ENCODE measurements around the gene PLSCR1. TPM values are rescaled to one million over a fixed set of nuclear protein-coding genes. Genes with fewer than 3 reads are reported as not detected.

The PLSCR1 gene
- total RNA-seq, 2 donors from 2014 or later, result 189 to 250 TPM

GRCh38 chr3:146581951-146582467 is 37.6 kb upstream of the PLSCR1 start:
- Histone ChIP-seq H3K27ac (ENCODE audit: low read depth, low read length) (no peak overlapping the region), H3K36me3 (ENCODE audit: control insufficient read depth, insufficient read depth, low read length) (no peaks in the 10 kb centered on the region), H3K4me1 (ENCODE audit: control insufficient read depth, insufficient read depth, low read length) (no peaks in the 10 kb centered on the region), H3K27me3 (ENCODE audit: control insufficient read depth, insufficient read depth, low read length, poor library complexity, severe bottlenecking) (no peaks in the 10 kb centered on the region), H3K9me3 (ENCODE audit: control insufficient read depth, low read length) (peaks cover 38% of the 10 kb centered on the region), H3K4me3 (ENCODE audit: low read length) (peak overlapping the region; percentile 68), H3K9ac (ENCODE audit: extremely low read depth, low read length, poor library complexity, severe bottlenecking) (no peak overlapping the region)
- H3K27ac Mint-ChIP-seq, result no peak overlapping the region
- H3K4me1 Mint-ChIP-seq, result peaks cover 8% of the 10 kb centered on the region
- H3K27me3 Mint-ChIP-seq (ENCODE audit: insufficient read depth), result no peaks in the 10 kb centered on the region
- peaks cover 33% of the 10 kb centered on the region for H3K9me3 Mint-ChIP-seq
- TF ChIP-seq CTCF (conservative IDR thresholded peaks at IDR 0.05), result no peak
- no peaks in the 10 kb centered on the region for H3K36me3 Mint-ChIP-seq (ENCODE audit: low read depth)
- no peak overlapping the region for H3K4me3 Mint-ChIP-seq
- no peak for DNase-seq

- peaks cover 38% of the 10 kb centered on the region for H3K9me3 ChIP-seq (ENCODE audit: control insufficient read depth, low read length)
- H3K4me1 ChIP-seq (ENCODE audit: control insufficient read depth, insufficient read depth, low read length), result no peaks in the 10 kb centered on the region
- H3K27me3 Mint-ChIP-seq (ENCODE audit: insufficient read depth), result no peaks in the 10 kb centered on the region
- H3K36me3 ChIP-seq (ENCODE audit: control insufficient read depth, insufficient read depth, low read length), result no peaks in the 10 kb centered on the region
- H3K9ac ChIP-seq (ENCODE audit: extremely low read depth, low read length, poor library complexity, severe bottlenecking), result no peak overlapping the region
- TF ChIP-seq CTCF (conservative IDR thresholded peaks at IDR 0.05), result no peak
- peaks cover 8% of the 10 kb centered on the region for H3K4me1 Mint-ChIP-seq
- no peak for DNase-seq
- H3K36me3 Mint-ChIP-seq (ENCODE audit: low read depth), result no peaks in the 10 kb centered on the region
- H3K4me3 ChIP-seq (ENCODE audit: low read length), result peak overlapping the region; percentile 68
- peaks cover 33% of the 10 kb centered on the region for H3K9me3 Mint-ChIP-seq
- WGBS, 2 experiments (ENCODE audit: insufficient coverage in 1 of 2, insufficient read length in 1 of 2), result 80% methylated on average over 1 of the region's 1 CpG; no CpG with 5 or more reads in 1 of the 2 experiments
- no peak overlapping the region for H3K27ac Mint-ChIP-seq
- H3K4me3 Mint-ChIP-seq, result no peak overlapping the region
- no peak overlapping the region for H3K27ac ChIP-seq (ENCODE audit: low read depth, low read length)
- H3K27me3 ChIP-seq (ENCODE audit: control insufficient read depth, insufficient read depth, low read length, poor library complexity, severe bottlenecking), result no peaks in the 10 kb centered on the region
Measured at GRCh38 chr3:146581080-146581601, 36.7 kb upstream of the PLSCR1 start.

GRCh38 chr3:146577662-146578061 is 33.3 kb upstream of the PLSCR1 start:
- Histone ChIP-seq H3K9ac (ENCODE audit: extremely low read depth, low read length, poor library complexity, severe bottlenecking) (no peak overlapping the region), H3K4me3 (ENCODE audit: low read length) (no peak overlapping the region), H3K36me3 (ENCODE audit: control insufficient read depth, insufficient read depth, low read length) (no peaks in the 10 kb centered on the region), H3K9me3 (ENCODE audit: control insufficient read depth, low read length) (peaks cover 25% of the 10 kb centered on the region), H3K27ac (ENCODE audit: low read depth, low read length) (no peak overlapping the region), H3K27me3 (ENCODE audit: control insufficient read depth, insufficient read depth, low read length, poor library complexity, severe bottlenecking) (no peaks in the 10 kb centered on the region), H3K4me1 (ENCODE audit: control insufficient read depth, insufficient read depth, low read length) (no peaks in the 10 kb centered on the region)
- Mint-ChIP-seq H3K4me1 (peaks cover 3% of the 10 kb centered on the region), H3K9me3 (peaks cover 21% of the 10 kb centered on the region), H3K27ac (no peak overlapping the region), H3K36me3 (ENCODE audit: low read depth) (no peaks in the 10 kb centered on the region), H3K27me3 (ENCODE audit: insufficient read depth) (no peaks in the 10 kb centered on the region), H3K4me3 (no peak overlapping the region)
- no peak for DNase-seq
- TF ChIP-seq CTCF (conservative IDR thresholded peaks at IDR 0.05), result peak; percentile 75

Data from endodermal cell (in vitro differentiated cells).